Measurements from ENCODE around the gene KIAA2012.

The KIAA2012 gene

DNA sequence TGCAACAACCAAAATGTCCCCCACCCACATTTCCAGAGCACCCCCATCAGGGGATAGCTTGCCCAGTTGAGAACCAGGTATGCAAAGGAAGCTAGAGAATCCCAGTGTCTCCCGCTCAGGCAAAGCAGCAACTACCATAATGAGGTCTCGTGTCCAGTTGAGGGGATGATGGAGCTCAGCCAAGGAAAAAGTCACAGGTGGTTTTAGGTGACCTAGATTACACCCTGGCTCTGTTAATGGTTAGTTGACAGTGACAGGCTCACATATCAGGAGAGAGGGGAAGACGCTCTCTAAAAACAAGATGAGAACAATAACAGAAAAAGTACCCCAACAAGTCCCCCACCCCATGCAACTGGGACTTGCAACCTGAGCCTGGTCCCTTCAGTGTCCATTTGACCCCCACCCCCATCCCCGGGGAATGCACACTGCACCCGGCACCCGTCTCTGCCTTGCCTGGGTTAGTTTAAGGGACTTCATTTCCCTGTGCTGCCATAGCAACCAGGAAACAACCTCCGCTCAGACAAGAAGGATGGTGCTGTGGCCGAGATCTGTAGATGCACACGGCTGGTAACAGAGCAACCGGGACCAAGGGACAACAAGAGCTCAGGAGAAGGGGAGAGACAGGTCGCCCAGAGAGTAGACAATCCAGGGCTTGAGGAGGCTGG lies at the start of gene KIAA2012:
KIAA2012 (plus strand) TSS at position 519 of the 665 bp plus-strand sequence. CDS start 373 bp downstream, outside the sequence.
- no peak for DNase-seq (ENCODE audit: low read depth)
- no peak within 1 kb of the TSS for H3K4me3 ChIP-seq (ENCODE audit: low read depth, low read length)
- TF ChIP-seq MYC (IDR thresholded peaks at IDR 0.05; ENCODE audit: low read depth, low read length) (no peak), CTCF (IDR thresholded peaks at IDR 0.05; ENCODE audit: low read depth, low read length) (no peak), POLR2A (IDR thresholded peaks at IDR 0.05; ENCODE audit: extremely low read depth, insufficient read length) (no peak), MAX (IDR thresholded peaks at IDR 0.05; ENCODE audit: low read depth, low read length) (no peak)

DNA sequence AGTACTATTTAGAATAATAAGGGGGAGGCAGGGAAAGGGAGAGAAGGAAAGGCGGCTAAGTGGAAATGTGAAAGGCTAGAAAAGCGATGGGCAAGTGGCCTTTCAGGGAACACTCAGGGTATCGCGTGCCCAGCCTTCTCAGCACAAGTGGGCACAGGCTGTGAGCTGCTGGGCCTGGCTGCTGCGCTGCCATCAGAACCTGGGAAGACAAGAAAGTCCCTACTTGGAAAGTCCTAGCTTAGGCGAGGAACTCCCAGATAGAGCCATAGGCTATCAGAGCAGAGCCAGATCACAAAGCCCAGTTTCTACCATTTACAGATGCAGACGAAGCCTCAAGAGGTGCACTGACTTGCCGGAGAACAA lies 49.2 kb upstream of the KIAA2012 start:
- DNase-seq (ENCODE audit: low read depth), result no peak
- no peak overlapping the region for H3K4me3 ChIP-seq (ENCODE audit: low read depth, low read length)
- no peak for TF ChIP-seq MYC (IDR thresholded peaks at IDR 0.05; ENCODE audit: low read depth, low read length)
- no peak for TF ChIP-seq POLR2A (IDR thresholded peaks at IDR 0.05; ENCODE audit: extremely low read depth, insufficient read length)
- no peak for TF ChIP-seq MAX (IDR thresholded peaks at IDR 0.05; ENCODE audit: low read depth, low read length)
- no peak for TF ChIP-seq CTCF (IDR thresholded peaks at IDR 0.05; ENCODE audit: low read depth, low read length)

DNA sequence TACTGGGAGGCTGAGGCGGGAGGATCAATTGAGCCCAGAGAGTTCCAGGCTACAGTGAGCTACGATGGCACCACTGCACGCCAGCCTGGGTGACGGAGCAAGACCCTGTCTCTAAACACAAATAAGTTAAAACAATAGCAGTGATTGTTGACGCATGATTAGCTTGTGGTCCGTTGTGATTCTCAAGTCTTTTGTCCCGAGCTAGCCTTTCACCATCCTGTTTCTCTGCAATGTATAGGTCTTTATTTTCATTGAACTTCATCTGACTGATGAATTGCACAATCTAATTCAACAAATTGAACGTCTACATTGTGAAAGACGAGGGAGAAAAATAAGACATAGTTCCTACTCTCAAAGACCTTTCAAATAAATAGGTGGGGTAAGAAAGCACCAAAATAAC lies 48.2 kb upstream of the KIAA2012 start:
- TF ChIP-seq MAX (IDR thresholded peaks at IDR 0.05; ENCODE audit: low read depth, low read length), result no peak
- TF ChIP-seq POLR2A (IDR thresholded peaks at IDR 0.05; ENCODE audit: extremely low read depth, insufficient read length), result no peak
- TF ChIP-seq CTCF (IDR thresholded peaks at IDR 0.05; ENCODE audit: low read depth, low read length), result no peak
- no peak for TF ChIP-seq MYC (IDR thresholded peaks at IDR 0.05; ENCODE audit: low read depth, low read length)
- no peak for DNase-seq (ENCODE audit: low read depth)
- H3K4me3 ChIP-seq (ENCODE audit: low read depth, low read length), result no peak overlapping the region

GRCh38 chr2:202025816-202026215 lies 47.2 kb upstream of the KIAA2012 start:
- no peak for DNase-seq (ENCODE audit: low read depth)
- TF ChIP-seq POLR2A (IDR thresholded peaks at IDR 0.05; ENCODE audit: extremely low read depth, insufficient read length), result no peak
- no peak for TF ChIP-seq CTCF (IDR thresholded peaks at IDR 0.05; ENCODE audit: low read depth, low read length)
- no peak for TF ChIP-seq MAX (IDR thresholded peaks at IDR 0.05; ENCODE audit: low read depth, low read length)
- TF ChIP-seq MYC (IDR thresholded peaks at IDR 0.05; ENCODE audit: low read depth, low read length), result no peak
- H3K4me3 ChIP-seq (ENCODE audit: low read depth, low read length), result no peak overlapping the region

- no peak for TF ChIP-seq CTCF (IDR thresholded peaks at IDR 0.05; ENCODE audit: low read depth, low read length)
- no peak for TF ChIP-seq MAX (IDR thresholded peaks at IDR 0.05; ENCODE audit: low read depth, low read length)
- DNase-seq (ENCODE audit: low read depth), result no peak
- H3K4me3 ChIP-seq (ENCODE audit: low read depth, low read length), result no peak overlapping the region
Measured at GRCh38 chr2:202026507-202026906, 46.5 kb upstream of the KIAA2012 start.

Measured in NB4 (cell line).